ENCODE results near the gene LBHD2. TPM values are rescaled to one million over a fixed set of nuclear protein-coding genes. Genes with fewer than 3 reads are reported as not detected.

LBHD2 gene
- total RNA-seq, 2 experiments from 2014 or later, result not detected

DNA sequence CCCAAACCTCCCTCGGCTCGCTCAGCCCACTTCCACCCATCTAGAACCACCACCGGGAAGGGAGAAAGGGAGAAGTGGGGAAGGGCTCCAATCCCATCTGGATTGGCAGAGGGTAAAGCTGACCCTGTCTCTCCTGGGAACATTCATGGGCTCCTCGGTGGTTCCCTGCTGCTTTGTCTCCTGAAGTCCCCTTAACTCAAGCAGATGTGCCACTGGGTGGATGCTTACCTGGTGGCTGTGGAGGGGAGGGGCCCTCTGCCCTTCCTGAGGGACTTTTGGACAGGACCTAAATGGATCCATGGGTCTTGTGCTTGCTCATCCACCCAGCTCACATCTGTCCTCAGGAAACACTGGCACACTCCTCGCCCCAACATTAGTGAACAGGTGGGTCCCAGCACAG, 24.5 kb upstream of the LBHD2 start:
- Mint-ChIP-seq H3K36me3 (ENCODE audit: low read depth) (no peaks in the 10 kb centered on the region), H3K9me3 (no peaks in the 10 kb centered on the region), H3K27me3 (peaks cover 50% of the 10 kb centered on the region), H3K4me1 (peaks cover 8% of the 10 kb centered on the region), H3K27ac (no peak overlapping the region), H3K4me3 (no peak overlapping the region)
- ChIA-PET POLR2A (no interaction called here), CTCF (no interaction called here)
- no peak for DNase-seq

GRCh38 chr14:103061482-103061976, 22.5 kb upstream of the LBHD2 start:
- CTCF ChIA-PET, result interaction anchor here (0.6 to 1.3 kb wide), 2 partner anchors 17 to 43 kb away, joined by 3 to 4 read pairs; no protein-coding TSS in a partner anchor

DNA sequence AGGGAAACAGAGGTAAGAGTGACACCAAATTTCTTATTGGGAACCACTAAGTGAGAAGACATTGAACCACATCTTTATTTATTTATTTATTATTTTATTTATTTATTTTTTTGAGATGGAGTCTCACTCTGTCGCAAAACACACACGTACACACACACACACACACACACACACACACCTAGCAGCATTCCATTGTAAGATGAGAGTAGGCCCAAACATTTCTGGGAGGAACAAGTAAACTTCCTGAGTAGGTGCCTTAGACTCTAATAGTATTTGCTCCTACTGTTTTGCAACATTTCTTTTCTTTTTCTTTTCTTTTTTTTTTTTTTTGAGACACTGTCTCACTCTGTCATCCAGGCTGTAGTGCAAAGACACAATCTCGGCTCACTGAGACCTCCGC, 19.6 kb upstream of the LBHD2 start:
- Mint-ChIP-seq H3K36me3 (ENCODE audit: low read depth) (no peaks in the 10 kb centered on the region), H3K9me3 (no peaks in the 10 kb centered on the region), H3K4me3 (no peak overlapping the region), H3K27me3 (peaks cover 29% of the 10 kb centered on the region), H3K27ac (no peak overlapping the region), H3K4me1 (no peaks in the 10 kb centered on the region)
- ChIA-PET POLR2A (no interaction called here), CTCF (no interaction called here)
- DNase-seq, result no peak

More at GRCh38 chr14:103061482-103061976, 22.5 kb upstream of the LBHD2 start:
- peaks cover 40% of the 10 kb centered on the region for H3K27me3 Mint-ChIP-seq
- H3K4me1 Mint-ChIP-seq, result peaks cover 3% of the 10 kb centered on the region
- H3K27ac Mint-ChIP-seq, result no peak overlapping the region
- no peak overlapping the region for H3K4me3 Mint-ChIP-seq
- no peaks in the 10 kb centered on the region for H3K9me3 Mint-ChIP-seq
- no peaks in the 10 kb centered on the region for H3K36me3 Mint-ChIP-seq (ENCODE audit: low read depth)
- DNase-seq, result no peak
- POLR2A ChIA-PET, result no interaction called here

- no peak overlapping the region for H3K4me3 Mint-ChIP-seq
- peaks cover 24% of the 10 kb centered on the region for H3K27me3 Mint-ChIP-seq
- H3K36me3 Mint-ChIP-seq (ENCODE audit: low read depth), result no peaks in the 10 kb centered on the region
- no peaks in the 10 kb centered on the region for H3K4me1 Mint-ChIP-seq
- POLR2A ChIA-PET, result no interaction called here
- DNase-seq, result no peak
- no peak overlapping the region for H3K27ac Mint-ChIP-seq
- no peaks in the 10 kb centered on the region for H3K9me3 Mint-ChIP-seq
- CTCF ChIA-PET, result no interaction called here
These were observed 19.0 kb upstream of the LBHD2 start for GRCh38 chr14:103064978-103065377.

DNA sequence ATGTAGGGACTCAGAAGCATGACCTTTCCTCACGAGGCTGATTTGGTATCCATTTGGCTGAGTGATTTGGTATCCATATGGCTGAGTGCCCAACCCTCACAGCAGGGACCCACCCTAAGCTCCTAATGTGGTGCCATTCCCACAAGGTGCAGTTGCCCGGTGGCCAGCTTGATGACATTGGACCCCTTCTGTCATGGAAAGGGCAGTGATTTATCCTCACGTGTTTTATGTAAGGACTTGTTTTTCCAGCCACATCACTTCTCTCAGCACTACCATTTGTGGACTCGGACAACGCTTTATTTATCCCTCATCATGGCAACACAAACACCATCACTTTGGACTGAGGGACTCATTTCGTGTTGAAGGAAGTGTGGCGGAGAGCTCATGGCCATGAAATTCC, 18.1 kb upstream of the LBHD2 start:
- DNase-seq, result no peak
- Mint-ChIP-seq H3K27ac (no peak overlapping the region), H3K4me3 (no peak overlapping the region), H3K36me3 (ENCODE audit: low read depth) (no peaks in the 10 kb centered on the region), H3K4me1 (no peaks in the 10 kb centered on the region), H3K27me3 (peaks cover 21% of the 10 kb centered on the region), H3K9me3 (no peaks in the 10 kb centered on the region)
- POLR2A ChIA-PET, result no interaction called here
- CTCF ChIA-PET, result interaction anchor here (1.2 kb wide), 1 partner anchor 9 kb away, joined by 3 read pairs; no protein-coding TSS in a partner anchor

- DNase-seq, result no peak
- CTCF ChIA-PET, result interaction anchor here (1.2 kb wide), 1 partner anchor 9 kb away, joined by 3 read pairs; no protein-coding TSS in a partner anchor
- no peaks in the 10 kb centered on the region for H3K9me3 Mint-ChIP-seq
- peaks cover 21% of the 10 kb centered on the region for H3K27me3 Mint-ChIP-seq
- no peaks in the 10 kb centered on the region for H3K4me1 Mint-ChIP-seq
- H3K27ac Mint-ChIP-seq, result no peak overlapping the region
- no peaks in the 10 kb centered on the region for H3K36me3 Mint-ChIP-seq (ENCODE audit: low read depth)
- POLR2A ChIA-PET, result no interaction called here
- H3K4me3 Mint-ChIP-seq, result no peak overlapping the region
These were observed 17.6 kb upstream of the LBHD2 start for GRCh38 chr14:103066399-103066798.

- ChIA-PET CTCF (no interaction called here), POLR2A (no interaction called here)
- H3K4me3 Mint-ChIP-seq, result no peak overlapping the region
- peaks cover 13% of the 10 kb centered on the region for H3K27me3 Mint-ChIP-seq
- no peaks in the 10 kb centered on the region for H3K9me3 Mint-ChIP-seq
- no peaks in the 10 kb centered on the region for H3K36me3 Mint-ChIP-seq (ENCODE audit: low read depth)
- DNase-seq, result no peak
- no peak overlapping the region for H3K27ac Mint-ChIP-seq
- H3K4me1 Mint-ChIP-seq, result no peaks in the 10 kb centered on the region
These were observed 16.6 kb upstream of the LBHD2 start for GRCh38 chr14:103067231-103067954.

GRCh38 chr14:103068351-103069073, 15.5 kb upstream of the LBHD2 start:
- Mint-ChIP-seq H3K36me3 (ENCODE audit: low read depth) (no peaks in the 10 kb centered on the region), H3K9me3 (no peaks in the 10 kb centered on the region), H3K4me3 (no peak overlapping the region), H3K4me1 (no peaks in the 10 kb centered on the region), H3K27ac (no peak overlapping the region), H3K27me3 (peaks cover 7% of the 10 kb centered on the region)
- DNase-seq, result no peak
- ChIA-PET CTCF (no interaction called here), POLR2A (no interaction called here)

GRCh38 chr14:103070263-103070885, 13.6 kb upstream of the LBHD2 start:
- no peak for DNase-seq
- H3K27ac Mint-ChIP-seq, result no peak overlapping the region
- POLR2A ChIA-PET, result no interaction called here
- H3K27me3 Mint-ChIP-seq, result peaks cover 6% of the 10 kb centered on the region
- H3K4me3 Mint-ChIP-seq, result no peak overlapping the region
- CTCF ChIA-PET, result no interaction called here
- H3K4me1 Mint-ChIP-seq, result peaks cover 4% of the 10 kb centered on the region
- no peaks in the 10 kb centered on the region for H3K9me3 Mint-ChIP-seq
- no peaks in the 10 kb centered on the region for H3K36me3 Mint-ChIP-seq (ENCODE audit: low read depth)

GRCh38 chr14:103070971-103071542, 13.0 kb upstream of the LBHD2 start:
- no peak for DNase-seq
- CTCF ChIA-PET, result no interaction called here
- no peaks in the 10 kb centered on the region for H3K9me3 Mint-ChIP-seq
- no peak overlapping the region for H3K4me3 Mint-ChIP-seq
- H3K4me1 Mint-ChIP-seq, result peaks cover 4% of the 10 kb centered on the region
- H3K36me3 Mint-ChIP-seq (ENCODE audit: low read depth), result no peaks in the 10 kb centered on the region
- POLR2A ChIA-PET, result no interaction called here
- peaks cover 6% of the 10 kb centered on the region for H3K27me3 Mint-ChIP-seq
- H3K27ac Mint-ChIP-seq, result no peak overlapping the region

GRCh38 chr14:103071544-103072251, 12.3 kb upstream of the LBHD2 start:
- peaks cover 6% of the 10 kb centered on the region for H3K27me3 Mint-ChIP-seq
- no peaks in the 10 kb centered on the region for H3K9me3 Mint-ChIP-seq
- no peak for DNase-seq
- CTCF ChIA-PET, result no interaction called here
- no peaks in the 10 kb centered on the region for H3K36me3 Mint-ChIP-seq (ENCODE audit: low read depth)
- no peak overlapping the region for H3K27ac Mint-ChIP-seq
- no peak overlapping the region for H3K4me3 Mint-ChIP-seq
- POLR2A ChIA-PET, result no interaction called here
- H3K4me1 Mint-ChIP-seq, result peaks cover 4% of the 10 kb centered on the region

DNA sequence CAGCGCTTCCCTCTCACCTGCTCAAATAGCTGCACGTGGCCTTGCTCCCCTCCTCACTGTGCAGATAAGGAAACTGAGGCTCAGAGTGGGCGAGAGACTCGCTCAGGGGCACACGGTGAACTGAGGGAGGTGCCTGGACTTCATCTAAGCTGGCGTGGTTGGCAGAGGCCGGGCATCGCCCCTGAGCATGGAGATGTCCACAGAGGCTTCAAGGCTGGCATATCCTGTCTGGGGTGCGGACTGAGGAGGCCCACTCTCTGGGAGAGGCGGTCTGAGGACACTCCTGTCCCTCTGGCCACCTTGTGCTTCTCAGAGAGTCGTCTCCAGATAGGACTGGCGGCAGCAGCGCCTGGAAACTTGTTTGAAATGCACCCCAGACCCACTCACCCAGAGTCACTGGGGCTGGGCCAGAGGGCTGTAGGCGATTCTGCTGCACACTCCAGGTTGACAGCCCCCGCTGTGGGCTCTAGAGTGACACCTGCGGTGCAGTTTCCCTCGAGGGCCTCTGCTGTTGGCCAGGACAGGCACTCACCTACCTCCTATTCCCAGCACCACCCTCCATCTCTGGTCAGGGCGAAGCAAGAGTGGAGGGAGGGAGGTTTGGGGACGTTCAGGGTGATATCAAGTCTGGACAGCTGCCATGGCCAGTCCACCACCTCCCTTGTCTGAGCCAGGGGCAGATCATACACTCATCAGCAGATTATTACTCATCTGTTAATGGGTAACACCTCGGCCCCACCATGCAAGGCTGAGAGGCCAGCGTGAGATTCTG, 11.2 kb upstream of the LBHD2 start:
- no peak overlapping the region for H3K4me3 Mint-ChIP-seq

More for the DNA sequence above, 11.2 kb upstream of the LBHD2 start:
- DNase-seq, result no peak
- ChIA-PET CTCF (no interaction called here), POLR2A (no interaction called here)
- Mint-ChIP-seq H3K9me3 (no peaks in the 10 kb centered on the region), H3K4me1 (peaks cover 4% of the 10 kb centered on the region), H3K27ac (no peak overlapping the region), H3K27me3 (peaks cover 5% of the 10 kb centered on the region), H3K36me3 (ENCODE audit: low read depth) (no peaks in the 10 kb centered on the region)
